Erythroblast (primary cell): ENCODE measurements around the gene PCDHB11.
"Not testable (repeated sequence)": the region's sequence is repeated elsewhere in the genome, so short reads cannot be mapped to it uniquely, and the experiment has no call there.

Source experiments
- DNase-seq, 2 experiments: peaks; one replicate each; lab custom pipeline; 2025; lab: John Stamatoyannopoulos, UW
- GATA1 ChIP-seq: IDR thresholded peaks from 2 replicates; pipeline ENCODE4 v1.6.1; 2011; ENCODE audit warnings: low read depth, mild to moderate bottlenecking, control low read depth, low read length, moderate library complexity
- POLR2A ChIP-seq: IDR thresholded peaks from 2 replicates; pipeline ENCODE4 v1.6.1; 2011; ENCODE audit warnings: mild to moderate bottlenecking, low read length

The PCDHB11 gene

GRCh38 chr5:141223112-141223783 is 23.8 kb downstream of the PCDHB11 start, which contains the start of gene PCDHB14:
Gene PCDHB14 (plus strand): TSS chr5:141223343. CDS start chr5:141223506, 163 bp downstream.
- TF ChIP-seq GATA1 (no peak), POLR2A (no peak)
- DNase-seq = peak in 1 of 2 experiments; percentile 1

- not testable (repeated sequence) for DNase-seq
These were observed 25.4 kb downstream of the PCDHB11 start for GRCh38 chr5:141224844-141225243.

GRCh38 chr5:141225421-141225820 is 26.0 kb downstream of the PCDHB11 start:
- DNase-seq = not testable (repeated sequence)

- DNase-seq = peak in 1 of 2 experiments; percentile 1
These were observed 34.8 kb downstream of the PCDHB11 start for GRCh38 chr5:141234109-141234667.

GRCh38 chr5:141235922-141236321 is 36.5 kb downstream of the PCDHB11 start:
- not testable (repeated sequence) for DNase-seq

More at GRCh38 chr5:141234109-141234667, 34.8 kb downstream of the PCDHB11 start:
- no peak for TF ChIP-seq GATA1
- no peak for TF ChIP-seq POLR2A

GRCh38 chr5:141236516-141237313 is 37.3 kb downstream of the PCDHB11 start:
- DNase-seq = no peak
- TF ChIP-seq GATA1 (no peak), POLR2A (no peak)

GRCh38 chr5:141241496-141241895 is 42.1 kb downstream of the PCDHB11 start:
- DNase-seq = no peak

GRCh38 chr5:141245250-141245717 is 45.9 kb downstream of the PCDHB11 start, which contains the start of gene PCDHB15:
Gene PCDHB15 (plus strand): TSS chr5:141245395. CDS start chr5:141245579, 184 bp downstream.
- no peak for DNase-seq
- no peak for TF ChIP-seq GATA1
- no peak for TF ChIP-seq POLR2A

More at GRCh38 chr5:141241496-141241895, 42.1 kb downstream of the PCDHB11 start:
- no peak for TF ChIP-seq POLR2A
- TF ChIP-seq GATA1 = no peak

GRCh38 chr5:141246971-141247370 is 47.5 kb downstream of the PCDHB11 start:
- DNase-seq = not testable (repeated sequence)

GRCh38 chr5:141247434-141247833 is 48.0 kb downstream of the PCDHB11 start:
- DNase-seq = not testable (repeated sequence)

- TF ChIP-seq GATA1 (no peak), POLR2A (no peak)
- DNase-seq = no peak
These were observed 51.1 kb downstream of the PCDHB11 start for GRCh38 chr5:141250576-141250975.
